ENCODE data around the gene PRPF38B.
"Not testable (repeated sequence)": the region's sequence is repeated elsewhere in the genome, so short reads cannot be mapped to it uniquely, and the experiment has no call there.

PRPF38B gene

DNA sequence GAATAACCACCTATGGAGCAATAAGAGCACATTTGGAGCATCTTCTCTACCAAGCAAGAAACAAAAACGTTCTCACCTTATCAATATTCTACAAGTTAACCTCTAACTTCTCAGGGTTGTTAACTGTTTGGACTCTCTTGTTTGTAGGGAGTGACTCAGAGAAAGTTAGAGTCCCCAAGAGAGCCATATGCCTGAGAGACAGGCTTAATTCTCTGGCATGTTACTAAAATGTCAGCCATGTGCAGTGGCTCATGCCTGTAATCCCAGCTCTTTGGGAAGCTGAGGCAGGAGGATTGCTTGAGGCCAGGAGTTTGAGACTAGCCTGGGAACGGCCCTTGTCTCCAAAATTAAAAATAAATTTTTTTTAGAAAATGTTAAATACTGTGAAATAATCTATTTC, 27.0 kb upstream of the PRPF38B start:
- Histone ChIP-seq H2AFZ (ENCODE audit: low read depth, low read length) (no peak overlapping the region), H3K4me3 (ENCODE audit: low read length) (no peak overlapping the region), H3K4me1 (ENCODE audit: insufficient read depth, low read length) (no peaks in the 10 kb centered on the region), H3K36me3 (ENCODE audit: insufficient read depth, low read length) (no peaks in the 10 kb centered on the region), H3K27me3 (ENCODE audit: insufficient read depth, low read length) (peaks cover 13% of the 10 kb centered on the region), H3K9me3 (ENCODE audit: low read length) (no peaks in the 10 kb centered on the region)

- Histone ChIP-seq H3K27me3 (ENCODE audit: insufficient read depth, low read length) (peaks cover 13% of the 10 kb centered on the region), H2AFZ (ENCODE audit: low read depth, low read length) (no peak overlapping the region), H3K4me3 (ENCODE audit: low read length) (no peak overlapping the region), H3K36me3 (ENCODE audit: insufficient read depth, low read length) (no peaks in the 10 kb centered on the region), H3K9me3 (ENCODE audit: low read length) (no peaks in the 10 kb centered on the region), H3K4me1 (ENCODE audit: insufficient read depth, low read length) (no peaks in the 10 kb centered on the region)
Observed at GRCh38 chr1:108665771-108666170, 26.3 kb upstream of the PRPF38B start.

GRCh38 chr1:108667422-108667821, 24.7 kb upstream of the PRPF38B start:
- H3K4me1 ChIP-seq (ENCODE audit: insufficient read depth, low read length); H3K4me3 ChIP-seq (ENCODE audit: low read length); H2AFZ ChIP-seq (ENCODE audit: low read depth, low read length); H3K9me3 ChIP-seq (ENCODE audit: low read length); H3K27me3 ChIP-seq (ENCODE audit: insufficient read depth, low read length); H3K36me3 ChIP-seq (ENCODE audit: insufficient read depth, low read length): not testable (repeated sequence)

GRCh38 chr1:108668777-108669176, 23.3 kb upstream of the PRPF38B start:
- H3K4me1 ChIP-seq (ENCODE audit: insufficient read depth, low read length): no peaks in the 10 kb centered on the region
- no peaks in the 10 kb centered on the region for H3K27me3 ChIP-seq (ENCODE audit: insufficient read depth, low read length)
- no peak overlapping the region for H2AFZ ChIP-seq (ENCODE audit: low read depth, low read length)
- no peak overlapping the region for H3K4me3 ChIP-seq (ENCODE audit: low read length)
- H3K9me3 ChIP-seq (ENCODE audit: low read length): no peaks in the 10 kb centered on the region
- H3K36me3 ChIP-seq (ENCODE audit: insufficient read depth, low read length): no peaks in the 10 kb centered on the region

DNA sequence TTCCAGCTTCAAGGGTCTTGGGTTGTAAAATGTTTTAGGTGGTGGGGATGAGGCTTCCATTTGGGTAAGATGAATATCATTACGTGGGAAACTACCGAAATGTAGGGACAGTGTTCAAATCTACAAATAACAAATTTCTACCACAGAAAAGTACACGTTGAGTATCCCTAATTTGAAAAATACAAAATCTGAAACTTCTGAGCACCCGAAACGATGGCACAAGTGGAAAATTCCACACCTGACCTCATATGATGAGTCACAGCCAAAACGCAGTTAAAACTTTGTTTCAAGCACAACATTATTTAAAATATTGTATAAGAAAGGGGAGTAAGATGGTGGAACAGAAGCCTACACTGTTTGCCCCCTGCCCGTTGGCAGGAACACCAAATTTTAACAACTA, 22.4 kb upstream of the PRPF38B start:
- Histone ChIP-seq H3K9me3 (ENCODE audit: low read length) (no peaks in the 10 kb centered on the region), H3K27me3 (ENCODE audit: insufficient read depth, low read length) (no peaks in the 10 kb centered on the region), H2AFZ (ENCODE audit: low read depth, low read length) (no peak overlapping the region), H3K4me3 (ENCODE audit: low read length) (no peak overlapping the region), H3K36me3 (ENCODE audit: insufficient read depth, low read length) (no peaks in the 10 kb centered on the region), H3K4me1 (ENCODE audit: insufficient read depth, low read length) (no peaks in the 10 kb centered on the region)

- no peak overlapping the region for H2AFZ ChIP-seq (ENCODE audit: low read depth, low read length)
- H3K4me3 ChIP-seq (ENCODE audit: low read length): no peak overlapping the region
- no peaks in the 10 kb centered on the region for H3K4me1 ChIP-seq (ENCODE audit: insufficient read depth, low read length)
- H3K27me3 ChIP-seq (ENCODE audit: insufficient read depth, low read length): no peaks in the 10 kb centered on the region
- no peaks in the 10 kb centered on the region for H3K36me3 ChIP-seq (ENCODE audit: insufficient read depth, low read length)
- H3K9me3 ChIP-seq (ENCODE audit: low read length): no peaks in the 10 kb centered on the region
Observed at GRCh38 chr1:108670131-108670773, 21.9 kb upstream of the PRPF38B start.

- no peaks in the 10 kb centered on the region for H3K27me3 ChIP-seq (ENCODE audit: insufficient read depth, low read length)
- no peak overlapping the region for H3K4me3 ChIP-seq (ENCODE audit: low read length)
- no peaks in the 10 kb centered on the region for H3K9me3 ChIP-seq (ENCODE audit: low read length)
- H2AFZ ChIP-seq (ENCODE audit: low read depth, low read length): no peak overlapping the region
- no peaks in the 10 kb centered on the region for H3K4me1 ChIP-seq (ENCODE audit: insufficient read depth, low read length)
- H3K36me3 ChIP-seq (ENCODE audit: insufficient read depth, low read length): no peaks in the 10 kb centered on the region
Observed at GRCh38 chr1:108671143-108671542, 21.0 kb upstream of the PRPF38B start.

DNA sequence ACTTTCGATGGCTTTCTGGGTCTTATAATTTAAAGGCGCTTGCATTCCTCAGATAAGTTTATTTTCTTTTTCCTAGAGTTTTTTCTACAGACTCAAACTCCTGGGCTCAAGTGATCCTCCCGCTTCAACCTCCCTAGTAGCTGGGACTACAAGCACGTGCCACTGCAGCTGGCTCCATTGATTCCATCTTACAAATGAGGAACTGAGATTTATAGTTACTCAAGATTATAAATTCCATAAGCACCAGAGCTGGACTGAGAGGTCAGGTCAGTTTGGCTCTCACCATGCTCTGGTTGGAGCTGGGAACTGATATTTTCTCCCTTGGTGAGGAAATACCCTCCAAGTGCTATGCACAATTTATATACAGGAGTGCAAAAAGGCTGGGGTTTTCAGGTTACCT, 13.4 kb upstream of the PRPF38B start:
- no peak overlapping the region for H3K4me3 ChIP-seq (ENCODE audit: low read length)
- no peak overlapping the region for H2AFZ ChIP-seq (ENCODE audit: low read depth, low read length)
- H3K9me3 ChIP-seq (ENCODE audit: low read length): no peaks in the 10 kb centered on the region
- H3K36me3 ChIP-seq (ENCODE audit: insufficient read depth, low read length): no peaks in the 10 kb centered on the region
- H3K4me1 ChIP-seq (ENCODE audit: insufficient read depth, low read length): no peaks in the 10 kb centered on the region
- no peaks in the 10 kb centered on the region for H3K27me3 ChIP-seq (ENCODE audit: insufficient read depth, low read length)

- Histone ChIP-seq H2AFZ (ENCODE audit: low read depth, low read length) (no peak overlapping the region), H3K36me3 (ENCODE audit: insufficient read depth, low read length) (no peaks in the 10 kb centered on the region), H3K27me3 (ENCODE audit: insufficient read depth, low read length) (no peaks in the 10 kb centered on the region), H3K4me3 (ENCODE audit: low read length) (no peak overlapping the region), H3K9me3 (ENCODE audit: low read length) (no peaks in the 10 kb centered on the region), H3K4me1 (ENCODE audit: insufficient read depth, low read length) (no peaks in the 10 kb centered on the region)
Observed at GRCh38 chr1:108679586-108680213, 12.4 kb upstream of the PRPF38B start.

GRCh38 chr1:108681701-108682100, 10.4 kb upstream of the PRPF38B start:
- not testable (repeated sequence) for H3K27me3 ChIP-seq (ENCODE audit: insufficient read depth, low read length); H3K4me1 ChIP-seq (ENCODE audit: insufficient read depth, low read length); H3K36me3 ChIP-seq (ENCODE audit: insufficient read depth, low read length); H3K4me3 ChIP-seq (ENCODE audit: low read length); H2AFZ ChIP-seq (ENCODE audit: low read depth, low read length); H3K9me3 ChIP-seq (ENCODE audit: low read length)

DNA sequence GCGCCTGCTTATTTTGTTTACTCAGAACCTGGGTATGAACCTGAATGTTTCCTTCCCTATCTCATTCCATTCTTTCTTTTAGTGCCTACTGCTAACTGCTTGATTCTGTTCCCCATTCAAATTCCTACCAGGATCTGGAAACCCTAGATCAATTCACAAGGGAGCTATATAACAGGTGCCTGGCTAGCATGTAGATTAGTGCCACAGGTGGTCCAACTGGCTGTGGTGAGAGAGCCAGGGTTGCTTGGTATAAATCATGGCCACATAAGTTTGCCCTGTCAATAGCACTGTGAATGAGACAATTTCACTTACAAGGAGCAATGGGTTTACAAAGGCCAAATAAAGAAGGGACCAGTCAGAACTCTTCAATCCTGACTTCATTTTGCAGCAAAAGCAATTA, 6.6 kb upstream of the PRPF38B start:
- H3K36me3 ChIP-seq (ENCODE audit: insufficient read depth, low read length): no peaks in the 10 kb centered on the region
- no peak overlapping the region for H3K4me3 ChIP-seq (ENCODE audit: low read length)
- H2AFZ ChIP-seq (ENCODE audit: low read depth, low read length): no peak overlapping the region
- H3K4me1 ChIP-seq (ENCODE audit: insufficient read depth, low read length): no peaks in the 10 kb centered on the region
- H3K9me3 ChIP-seq (ENCODE audit: low read length): no peaks in the 10 kb centered on the region
- H3K27me3 ChIP-seq (ENCODE audit: insufficient read depth, low read length): no peaks in the 10 kb centered on the region

- no peaks in the 10 kb centered on the region for H3K9me3 ChIP-seq (ENCODE audit: low read length)
- no peaks in the 10 kb centered on the region for H3K36me3 ChIP-seq (ENCODE audit: insufficient read depth, low read length)
- H3K4me1 ChIP-seq (ENCODE audit: insufficient read depth, low read length): peaks cover 10% of the 10 kb centered on the region
- H2AFZ ChIP-seq (ENCODE audit: low read depth, low read length): no peak overlapping the region
- no peaks in the 10 kb centered on the region for H3K27me3 ChIP-seq (ENCODE audit: insufficient read depth, low read length)
- no peak overlapping the region for H3K4me3 ChIP-seq (ENCODE audit: low read length)
Observed at GRCh38 chr1:108686614-108687313, 5.3 kb upstream of the PRPF38B start.

GRCh38 chr1:108691128-108691941, 775 bp upstream of the PRPF38B start:
- H3K36me3 ChIP-seq (ENCODE audit: insufficient read depth, low read length): peaks cover 13% of the 10 kb centered on the region
- H3K4me1 ChIP-seq (ENCODE audit: insufficient read depth, low read length): peaks cover 24% of the 10 kb centered on the region
- H3K27me3 ChIP-seq (ENCODE audit: insufficient read depth, low read length): no peaks in the 10 kb centered on the region
- peak overlapping the region; percentile 67 for H3K4me3 ChIP-seq (ENCODE audit: low read length)
- no peaks in the 10 kb centered on the region for H3K9me3 ChIP-seq (ENCODE audit: low read length)
- peak overlapping the region; percentile 77 for H2AFZ ChIP-seq (ENCODE audit: low read depth, low read length)
